KBM-7 (cell line): ENCODE measurements around the gene LDHA.
A peak's percentile ranks its signal among the peaks of the same experiment; 100 is the strongest.
"Not testable (repeated sequence)": the region's sequence is repeated elsewhere in the genome, so short reads cannot be mapped to it uniquely, and the experiment has no call there.

ENCODE experiments used
- DNase-seq: peaks from one replicate; pipeline ENCODE4 v3.0.0-alpha.2; 2015
- in situ Hi-C: fragments of 300-500 bp; cut with MboI; formaldehyde crosslinking; loops from 2 replicates; pipeline ENCODE4 v1.14.3; 2020; ENCODE audit warnings: low sequenced_read_pairs, low pct_unique_long_range_greater_than_20kb, mixed read lengths

Gene LDHA

DNA sequence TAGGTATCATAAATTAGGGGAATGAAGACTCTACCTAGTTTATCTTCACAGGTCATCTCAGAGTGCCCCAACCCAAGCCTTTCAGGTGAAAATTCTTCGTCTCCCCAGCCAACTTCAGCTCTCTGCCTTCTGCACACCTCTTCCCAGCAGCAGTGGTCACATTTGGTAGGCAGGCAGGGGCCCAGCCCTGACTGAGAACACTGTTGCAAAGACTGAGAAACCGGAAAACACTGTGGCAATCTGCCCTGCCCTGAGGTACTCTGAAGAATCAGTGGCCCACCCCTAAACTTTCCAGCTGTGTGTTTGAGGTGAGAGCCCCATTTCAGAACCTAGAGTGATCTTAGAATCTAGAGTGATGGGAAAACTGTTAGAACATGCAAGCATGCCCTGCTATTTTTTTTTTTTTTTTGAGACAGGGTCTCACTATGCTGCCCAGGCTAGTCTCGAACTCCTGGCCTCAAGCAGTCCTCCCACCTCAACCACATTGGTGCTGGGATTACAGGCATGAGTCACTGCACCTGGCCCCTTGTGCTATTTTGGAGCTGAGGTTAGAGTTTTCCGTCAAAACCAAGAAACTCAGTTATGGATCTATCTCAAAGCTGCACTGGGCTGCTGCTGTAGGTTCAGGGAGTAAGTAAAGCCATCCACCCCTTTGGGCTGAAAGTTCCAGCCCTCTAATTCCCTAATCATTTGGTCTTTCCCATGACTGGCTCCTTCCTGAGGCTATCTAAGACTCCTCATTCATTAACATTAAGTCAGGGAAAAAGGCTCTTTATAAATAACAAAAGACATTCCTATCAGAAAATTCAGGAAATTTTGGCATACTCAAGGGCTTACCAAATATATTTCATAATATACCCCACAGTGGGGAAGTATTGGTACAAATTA is 1.7 kb upstream of the LDHA start:
- in situ Hi-C loops = no loop called here
- DNase-seq = no peak

DNA sequence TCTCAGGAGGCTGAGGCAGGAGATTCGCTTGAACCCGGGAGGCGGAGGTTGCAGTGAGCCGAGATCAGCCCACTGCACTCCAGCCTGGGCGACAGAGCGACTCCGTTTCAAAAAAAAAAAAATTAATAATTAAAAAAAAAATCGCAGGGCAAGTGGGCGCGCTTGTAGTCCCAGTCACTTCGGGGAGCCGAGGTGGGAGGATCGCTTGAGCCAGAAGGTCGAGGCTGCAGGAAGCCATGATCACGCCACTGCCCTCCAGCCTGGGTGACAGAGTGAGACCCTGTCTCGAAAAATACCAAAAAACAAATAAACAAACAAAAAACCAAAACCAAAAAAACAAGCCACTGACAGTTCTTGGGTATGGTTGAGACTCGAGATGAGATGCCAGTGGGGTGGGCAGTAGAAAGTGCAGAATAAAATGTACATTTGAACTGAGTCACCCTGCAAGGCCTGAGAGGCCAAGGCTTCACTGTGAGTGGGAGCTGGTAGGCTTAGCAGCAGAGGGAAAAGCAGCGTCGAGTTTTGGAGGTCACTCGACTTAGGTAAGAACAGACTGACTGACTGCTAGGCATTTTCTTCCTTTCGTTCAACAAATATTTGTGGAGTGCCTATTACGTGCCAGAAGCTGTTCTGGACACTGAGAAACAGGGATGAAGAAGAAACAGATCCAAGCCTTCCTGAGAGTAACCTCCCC is 635 bp upstream of the LDHA start:
- no peak for DNase-seq
- in situ Hi-C loops = no loop called here

DNA sequence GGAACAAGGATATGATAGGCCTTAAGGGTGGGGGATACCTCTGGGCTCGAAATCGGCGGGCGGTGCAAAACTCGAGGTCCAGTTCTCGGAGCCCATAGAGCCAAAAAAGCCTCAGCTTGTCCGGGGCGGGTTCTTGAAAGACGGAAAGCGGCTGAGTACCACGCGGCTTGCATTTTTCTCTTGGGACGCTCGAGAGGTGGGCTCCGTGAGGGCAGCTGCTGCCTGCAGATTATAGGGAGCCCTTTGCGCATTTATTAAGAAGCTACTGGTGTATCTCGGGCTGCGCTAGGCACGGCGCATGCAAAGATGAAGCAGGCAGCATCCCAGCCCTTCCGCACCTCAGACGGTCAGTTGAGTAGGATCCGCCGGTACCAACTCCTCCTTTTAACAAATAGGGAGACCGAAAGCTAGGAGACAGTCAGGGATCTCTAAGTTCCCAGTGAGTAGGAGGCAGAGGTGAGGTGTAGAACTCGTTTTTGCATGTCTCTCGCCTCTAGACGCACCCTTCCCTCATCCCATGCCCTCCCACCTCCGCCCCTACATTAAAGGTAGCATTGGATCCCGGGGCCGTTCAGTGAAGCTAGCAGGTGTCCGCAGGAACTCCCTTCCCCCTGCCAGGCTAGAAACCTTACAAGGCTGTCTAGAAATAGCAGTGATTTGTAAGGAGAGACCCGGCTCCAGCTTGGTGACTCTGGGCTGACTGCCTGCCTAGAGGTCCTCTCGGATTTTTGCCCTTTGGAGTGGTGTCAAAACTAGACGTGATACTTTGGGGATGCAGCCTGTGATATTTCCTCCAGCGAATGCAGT is 768 bp downstream of the LDHA start:
- in situ Hi-C loops = no loop called here
- DNase-seq = peak; percentile 28

DNA sequence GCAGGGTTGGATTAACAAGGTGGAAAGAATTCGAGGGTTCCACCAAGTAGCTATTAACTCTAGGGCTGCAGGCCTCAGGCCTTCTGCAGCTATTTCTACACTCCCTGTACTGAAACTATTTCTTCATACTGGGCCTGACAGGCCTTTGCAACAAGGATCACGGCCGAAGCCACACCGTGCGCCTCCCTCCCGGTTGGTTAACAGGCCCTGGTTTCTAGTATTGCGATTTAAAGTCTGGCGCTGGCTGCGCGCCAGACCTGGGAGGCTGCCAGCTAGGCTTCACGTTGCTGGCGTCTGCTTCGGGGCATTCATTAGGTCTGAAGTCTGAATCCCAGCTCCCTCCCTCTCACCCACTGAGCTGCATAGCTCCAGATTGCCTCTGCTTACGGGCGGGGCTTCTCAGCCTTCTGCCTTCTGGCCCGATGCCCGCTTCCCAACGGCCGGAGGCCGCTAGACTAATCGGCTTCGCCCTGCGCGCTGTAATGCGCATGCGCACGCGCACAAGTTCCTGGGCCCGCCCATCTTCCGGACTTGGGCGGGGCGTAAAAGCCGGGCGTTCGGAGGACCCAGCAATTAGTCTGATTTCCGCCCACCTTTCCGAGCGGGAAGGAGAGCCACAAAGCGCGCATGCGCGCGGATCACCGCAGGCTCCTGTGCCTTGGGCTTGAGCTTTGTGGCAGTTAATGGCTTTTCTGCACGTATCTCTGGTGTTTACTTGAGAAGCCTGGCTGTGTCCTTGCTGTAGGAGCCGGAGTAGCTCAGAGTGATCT is 1.6 kb downstream of the LDHA start:
- in situ Hi-C loops = no loop called here
- DNase-seq = peak; percentile 98

DNA sequence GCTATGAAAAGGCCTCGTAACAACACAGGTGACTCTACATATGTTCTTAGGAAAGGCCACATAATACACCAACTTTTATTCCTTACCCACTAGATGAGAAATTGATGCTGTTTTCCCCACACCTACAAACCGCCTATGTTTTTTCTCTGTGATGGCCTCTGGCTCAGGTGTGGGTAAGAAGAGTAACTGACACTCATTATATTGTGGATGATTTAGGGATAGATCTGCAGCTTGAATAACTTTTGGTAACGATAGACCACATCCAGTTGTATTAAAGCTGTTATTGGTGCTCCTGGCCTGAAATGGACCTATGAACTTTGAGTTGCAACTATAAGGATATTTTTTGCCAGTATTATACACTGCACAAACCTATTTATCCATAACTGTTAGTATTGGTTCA is 3.6 kb downstream of the LDHA start:
- in situ Hi-C loops = no loop called here
- no peak for DNase-seq

DNA sequence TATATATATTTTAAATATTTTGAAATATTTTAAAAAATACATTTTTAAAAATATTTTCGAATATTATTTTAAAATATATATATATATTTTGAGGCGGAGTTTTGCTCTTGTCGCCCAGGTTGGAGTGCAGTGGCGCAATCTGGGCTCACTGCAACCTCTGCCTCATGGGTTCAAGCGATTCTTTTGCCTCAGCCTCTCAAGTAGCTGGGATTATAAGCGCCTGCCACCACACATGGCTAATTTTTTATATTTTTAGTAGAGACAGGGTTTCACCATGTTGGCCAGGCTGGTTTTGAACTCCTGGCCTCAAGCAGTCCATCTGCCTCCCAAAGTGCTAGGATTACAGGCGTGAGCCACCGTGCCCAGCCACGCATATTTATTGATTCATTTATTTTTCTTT is 6.7 kb downstream of the LDHA start:
- in situ Hi-C loops, DNase-seq: not testable (repeated sequence)

DNA sequence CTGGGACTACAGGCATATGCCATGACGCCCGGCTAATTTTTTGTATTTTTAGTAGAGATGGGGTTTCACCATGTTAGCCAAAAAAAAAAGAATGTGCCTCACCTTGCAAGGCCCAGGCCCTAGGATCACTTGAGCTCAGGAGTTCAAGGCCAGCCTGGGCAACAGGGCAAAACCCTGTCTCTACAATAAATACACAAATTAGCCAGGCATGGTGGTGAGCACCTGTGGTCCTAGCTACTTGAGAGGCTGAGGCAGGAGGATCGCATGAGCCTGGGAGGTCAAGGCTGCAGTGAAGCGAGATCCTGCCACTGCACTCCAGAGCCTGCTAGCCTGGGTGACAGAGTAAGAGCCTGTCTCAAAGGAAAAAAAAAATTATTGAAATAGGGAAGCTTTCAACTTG is 9.7 kb downstream of the LDHA start:
- DNase-seq = no peak
- in situ Hi-C loops = no loop called here

DNA sequence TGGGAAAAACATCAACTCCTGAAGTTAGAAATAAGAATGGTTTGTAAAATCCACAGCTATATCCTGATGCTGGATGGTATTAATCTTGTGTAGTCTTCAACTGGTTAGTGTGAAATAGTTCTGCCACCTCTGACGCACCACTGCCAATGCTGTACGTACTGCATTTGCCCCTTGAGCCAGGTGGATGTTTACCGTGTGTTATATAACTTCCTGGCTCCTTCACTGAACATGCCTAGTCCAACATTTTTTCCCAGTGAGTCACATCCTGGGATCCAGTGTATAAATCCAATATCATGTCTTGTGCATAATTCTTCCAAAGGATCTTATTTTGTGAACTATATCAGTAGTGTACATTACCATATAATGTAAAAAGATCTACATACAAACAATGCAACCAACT is 13.0 kb downstream of the LDHA start:
- DNase-seq, in situ Hi-C loops: not testable (repeated sequence)

DNA sequence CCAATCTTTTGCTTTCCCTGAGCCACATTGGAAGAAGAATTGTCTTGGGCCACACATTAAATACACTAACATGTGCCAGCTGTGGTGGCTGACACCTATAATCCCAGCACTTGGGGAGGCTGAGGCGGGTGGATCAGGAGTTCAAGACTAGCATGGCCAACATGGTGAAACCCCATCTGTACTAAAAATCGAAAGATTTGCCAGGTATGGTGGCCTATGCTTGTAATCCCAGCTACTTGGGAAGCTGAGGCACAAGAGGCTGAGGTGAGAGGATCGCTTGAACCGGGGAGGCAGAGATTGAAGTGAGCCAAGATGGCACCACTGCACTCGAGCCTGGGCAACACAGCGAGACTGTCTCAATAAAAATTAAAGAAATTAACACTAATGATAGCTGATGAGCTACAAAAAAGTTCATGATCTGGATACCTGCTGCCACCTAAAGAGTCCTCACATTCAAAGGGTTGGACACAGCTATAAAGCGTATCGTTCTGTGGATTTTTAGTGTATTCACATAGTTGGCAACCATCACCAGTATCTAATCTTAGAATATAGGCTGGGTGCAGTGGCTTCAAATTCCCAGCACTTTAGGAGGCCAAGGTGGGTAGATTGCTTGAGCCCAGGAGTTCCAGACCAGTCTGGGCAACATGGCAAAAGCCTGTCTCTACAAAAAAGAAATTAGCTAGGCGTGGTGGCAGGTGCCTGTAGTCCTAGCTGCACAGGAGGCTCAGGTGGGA is 14.4 kb downstream of the LDHA start:
- in situ Hi-C loops = no loop called here
- DNase-seq = no peak

DNA sequence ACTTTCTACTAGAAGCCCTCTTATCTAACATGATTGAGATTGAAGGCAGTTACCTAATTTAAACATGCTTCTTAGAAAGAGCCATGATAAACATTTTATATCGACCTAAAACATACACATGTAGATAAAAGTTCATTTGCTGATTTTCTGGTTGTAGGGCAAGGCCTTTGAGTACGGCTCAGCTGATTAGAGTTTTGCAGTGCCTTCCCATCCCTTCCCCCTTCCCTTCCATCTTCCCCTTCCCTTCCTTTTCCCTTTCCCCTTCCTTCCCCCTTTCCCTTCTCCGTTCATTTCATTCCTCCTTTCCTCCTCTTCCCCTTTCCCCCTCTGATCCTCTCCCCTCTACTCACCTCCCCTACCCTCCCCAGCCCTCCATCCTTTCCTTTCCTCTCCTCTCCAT is 22.1 kb downstream of the LDHA start:
- DNase-seq = no peak
- in situ Hi-C loops = no loop called here

DNA sequence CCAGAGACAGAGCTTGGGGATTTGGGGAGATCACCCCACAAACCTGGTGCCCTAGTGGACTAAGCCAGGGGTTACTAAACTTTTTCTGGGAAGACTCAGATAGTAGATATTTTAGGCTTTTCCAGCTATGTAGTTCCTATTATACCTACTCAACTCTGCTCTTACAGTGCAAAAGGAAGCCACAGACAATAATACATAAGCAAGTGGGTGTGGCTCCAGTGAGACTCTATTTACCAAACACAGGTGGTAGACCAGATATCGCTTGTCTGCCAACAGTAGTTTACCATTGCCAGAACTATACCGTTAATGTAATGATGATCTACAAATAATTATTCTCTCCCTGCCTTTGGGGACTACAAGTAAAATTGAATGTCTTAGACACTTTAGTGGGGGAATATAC is 24.7 kb downstream of the LDHA start:
- in situ Hi-C loops = no loop called here
- no peak for DNase-seq

DNA sequence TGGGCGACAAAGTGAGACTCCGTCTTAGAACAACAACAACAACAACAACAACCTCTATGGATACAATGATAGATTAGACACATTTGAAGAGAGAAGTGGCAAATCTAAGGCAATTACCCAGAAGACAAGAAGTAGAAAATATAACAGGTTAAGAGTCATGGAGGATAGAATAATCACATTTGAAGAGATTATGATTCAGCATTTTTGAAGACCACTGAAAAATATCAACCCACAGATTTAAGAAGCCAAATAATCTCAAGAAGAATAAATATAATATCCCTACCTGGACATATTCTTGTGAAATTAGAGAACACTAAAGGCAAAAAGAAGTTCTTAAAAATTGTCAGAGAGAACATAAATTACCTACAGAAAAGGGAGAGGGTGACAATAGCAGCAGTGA is 25.7 kb downstream of the LDHA start:
- in situ Hi-C loops = no loop called here

DNA sequence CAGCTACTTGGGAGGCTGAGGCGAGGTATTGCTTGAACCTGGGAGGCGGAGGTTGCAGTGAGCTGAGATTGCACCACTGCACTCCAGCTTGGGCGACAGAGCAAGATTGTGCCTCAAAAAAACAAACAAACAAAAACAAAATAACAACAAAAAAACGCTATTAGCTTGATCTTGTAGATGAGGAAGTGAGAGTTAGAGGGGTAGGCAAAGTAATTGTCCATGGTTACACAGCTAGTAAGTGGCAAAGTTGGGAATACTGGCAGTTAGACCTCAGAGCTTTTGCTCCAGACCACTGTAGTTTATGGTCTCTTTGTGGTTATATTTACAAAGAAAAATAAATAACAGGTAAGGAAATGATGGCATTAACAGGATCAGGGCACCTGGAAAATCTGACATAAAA is 32.9 kb downstream of the LDHA start:
- in situ Hi-C loops = no loop called here
- DNase-seq = no peak

More for the DNA sequence above, 25.7 kb downstream of the LDHA start:
- DNase-seq = no peak

DNA sequence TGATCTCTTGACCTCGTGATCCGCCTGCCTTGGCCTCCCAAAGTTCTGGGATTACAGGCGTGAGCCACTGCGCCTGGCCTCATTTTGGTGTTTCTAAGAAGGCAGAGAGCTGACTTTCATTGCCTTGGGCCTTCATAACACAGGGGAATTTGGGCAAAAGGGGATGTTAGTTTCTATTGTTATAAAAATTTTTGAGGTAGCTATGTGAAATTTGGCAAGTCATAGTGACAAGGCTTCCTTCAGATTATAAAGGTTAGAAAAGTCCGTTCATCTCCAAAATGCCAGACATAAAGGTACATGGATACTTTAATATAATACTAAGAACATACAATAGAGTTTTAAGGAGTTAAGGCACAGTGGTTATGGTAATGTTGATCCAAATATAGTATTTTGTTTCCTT is 35.0 kb downstream of the LDHA start:
- in situ Hi-C loops = no loop called here
- DNase-seq = no peak

DNA sequence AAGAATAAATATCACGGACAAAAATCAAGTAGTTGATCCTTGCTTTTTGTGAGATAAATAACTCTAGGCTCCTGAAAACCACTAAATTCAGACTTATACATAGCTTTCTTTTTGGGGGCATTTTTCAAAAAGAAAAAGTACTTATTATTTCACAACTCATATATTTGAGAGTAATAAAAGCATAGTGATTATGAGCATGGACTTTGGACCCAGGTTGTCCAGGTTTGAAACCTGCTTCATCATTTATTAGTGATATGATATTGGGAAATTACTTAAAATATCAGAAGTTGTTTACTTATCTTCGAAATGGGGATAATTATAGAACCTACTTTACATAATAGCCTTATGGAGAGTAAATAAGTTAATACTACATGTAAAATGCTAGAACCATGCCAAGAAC is 44.3 kb downstream of the LDHA start:
- no peak for DNase-seq
- in situ Hi-C loops = no loop called here

DNA sequence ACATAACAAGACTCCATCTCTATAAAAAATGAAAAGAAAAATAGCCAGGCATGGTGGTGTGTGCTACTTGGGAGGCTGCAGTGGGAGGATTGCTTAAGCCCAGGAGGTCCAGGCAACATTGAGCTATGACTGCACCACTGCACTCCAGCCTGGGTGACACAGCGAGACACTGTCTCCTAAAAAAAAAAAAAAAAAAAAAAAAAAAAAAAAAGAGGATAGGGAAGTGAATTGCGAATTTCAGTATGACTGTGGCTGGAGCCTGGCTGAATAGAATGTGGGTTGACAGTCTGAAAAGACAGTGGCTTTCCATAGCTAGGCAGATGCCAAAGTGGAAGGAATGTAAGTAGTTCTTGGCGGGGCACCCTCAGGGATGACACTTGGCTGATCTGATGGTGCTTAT is 54.9 kb downstream of the LDHA start:
- DNase-seq = no peak
- in situ Hi-C loops = no loop called here

DNA sequence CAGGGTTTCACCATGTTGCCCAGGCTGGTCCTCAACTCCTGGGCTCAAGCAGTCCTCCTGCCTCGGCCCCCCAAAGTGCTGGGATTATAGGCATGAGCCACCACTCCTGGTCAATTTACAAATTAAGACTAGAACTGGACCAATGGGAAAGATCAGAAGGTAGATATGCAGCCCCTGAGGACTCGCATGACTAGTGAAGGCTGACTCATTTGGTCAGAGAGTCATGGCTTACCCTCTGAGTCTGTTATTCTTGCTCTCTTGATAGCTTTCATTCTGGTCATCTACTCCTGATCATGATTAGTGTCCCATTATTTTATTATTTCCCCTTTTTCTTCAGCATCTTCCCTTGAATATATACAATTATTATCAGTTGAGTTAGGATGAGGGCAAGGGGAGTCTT is 58.6 kb downstream of the LDHA start:
- no peak for DNase-seq
- in situ Hi-C loops = no loop called here

DNA sequence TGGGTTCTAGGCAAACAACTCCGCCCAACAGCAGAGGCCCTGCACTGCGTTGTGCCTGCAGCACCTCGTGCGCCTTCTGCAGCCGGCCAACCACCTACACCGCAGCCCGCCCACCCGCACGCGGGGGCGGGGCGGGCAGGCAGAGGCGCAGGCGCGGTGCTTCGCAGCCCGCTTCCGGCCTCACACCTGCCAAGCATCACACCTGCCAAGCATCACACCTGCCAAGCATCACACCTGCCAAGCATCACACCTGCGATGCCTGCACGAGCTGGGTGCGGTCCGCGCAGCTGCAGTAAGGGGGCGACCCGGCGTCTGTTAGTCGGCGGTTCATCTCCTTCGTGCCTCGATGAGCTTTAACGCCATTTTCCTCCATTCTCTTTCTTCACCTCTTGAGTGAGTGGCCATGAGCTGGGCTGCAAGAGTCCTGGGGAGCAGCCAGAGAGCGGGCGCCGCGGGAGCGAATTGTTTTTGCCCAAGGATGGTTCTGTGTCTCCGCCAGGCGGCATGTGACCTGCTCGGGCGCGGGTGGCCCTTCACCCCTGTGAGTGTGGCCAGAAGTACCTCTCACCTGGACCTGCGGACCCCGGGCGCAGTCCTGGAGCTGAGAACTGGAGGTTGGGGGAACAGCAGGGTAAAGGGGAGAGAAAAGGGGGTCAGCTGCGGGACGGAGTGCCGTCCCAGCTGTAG is 61.5 kb downstream of the LDHA start, which contains the start of gene LDHAL6A:
Gene LDHAL6A, plus strand, starts transcription at position 171 of the 687 bp plus-strand sequence. CDS start 825 bp downstream, outside the sequence.
- no peak for DNase-seq
- in situ Hi-C loops = no loop called here
